RWPE2 (cell line): Measurements from ENCODE around the gene SLC37A1.

ENCODE experiments used
- ATAC-seq: fragments of 200-7000 bp; cut with Tn5 transposase; 3 replicates; pipeline ENCODE4 v1.9.1; 2021; ENCODE audit warnings: low read depth
- DNase-seq: peaks from one replicate; pipeline ENCODE4 v3.0.0-alpha.2; 2020; ENCODE audit warnings: low spot score
- H3K27ac ChIP-seq: fragments of 450-650 bp; 2 replicates; pipeline ENCODE4 v1.5.1; 2017; ENCODE audit warnings: mild to moderate bottlenecking; ENCODE audit not compliant: poor library complexity, severe bottlenecking
- H3K27me3 ChIP-seq: fragments of 250-450 bp; sonication (Bioruptor Pico); 2 replicates; pipeline ENCODE4 v1.5.1; 2021; ENCODE audit warnings: mild to moderate bottlenecking, moderate library complexity; ENCODE audit not compliant: insufficient read depth, poor library complexity, severe bottlenecking
- H3K36me3 ChIP-seq: fragments of 250-450 bp; sonication (Bioruptor Pico); 2 replicates; pipeline ENCODE4 v1.5.1; 2020; ENCODE audit warnings: low read depth, mild to moderate bottlenecking, moderate library complexity
- H3K4me1 ChIP-seq: fragments of 250-450 bp; sonication (Bioruptor Pico); 2 replicates; pipeline ENCODE4 v1.5.1; 2021; ENCODE audit warnings: mild to moderate bottlenecking, moderate library complexity; ENCODE audit not compliant: insufficient read depth, poor library complexity, severe bottlenecking
- H3K4me3 ChIP-seq: fragments of 250-450 bp; sonication (Bioruptor Pico); 2 replicates; pipeline ENCODE4 v1.5.1; 2021; ENCODE audit warnings: mild to moderate bottlenecking, moderate library complexity; ENCODE audit not compliant: severe bottlenecking
- H3K9me3 ChIP-seq: fragments of 250-450 bp; sonication (Bioruptor Pico); 2 replicates; pipeline ENCODE4 v1.5.1; 2021; ENCODE audit warnings: mild to moderate bottlenecking, moderate library complexity; ENCODE audit not compliant: severe bottlenecking
- TF ChIP-seq, protein P1 (sequence below): fragments of 450-650 bp; IDR thresholded peaks from one replicate; pipeline ENCODE4 v1.5.1; 2017; ENCODE audit warnings: mild to moderate bottlenecking, moderate library complexity; ENCODE audit not compliant: poor library complexity, severe bottlenecking

The SLC37A1 gene

DNA sequence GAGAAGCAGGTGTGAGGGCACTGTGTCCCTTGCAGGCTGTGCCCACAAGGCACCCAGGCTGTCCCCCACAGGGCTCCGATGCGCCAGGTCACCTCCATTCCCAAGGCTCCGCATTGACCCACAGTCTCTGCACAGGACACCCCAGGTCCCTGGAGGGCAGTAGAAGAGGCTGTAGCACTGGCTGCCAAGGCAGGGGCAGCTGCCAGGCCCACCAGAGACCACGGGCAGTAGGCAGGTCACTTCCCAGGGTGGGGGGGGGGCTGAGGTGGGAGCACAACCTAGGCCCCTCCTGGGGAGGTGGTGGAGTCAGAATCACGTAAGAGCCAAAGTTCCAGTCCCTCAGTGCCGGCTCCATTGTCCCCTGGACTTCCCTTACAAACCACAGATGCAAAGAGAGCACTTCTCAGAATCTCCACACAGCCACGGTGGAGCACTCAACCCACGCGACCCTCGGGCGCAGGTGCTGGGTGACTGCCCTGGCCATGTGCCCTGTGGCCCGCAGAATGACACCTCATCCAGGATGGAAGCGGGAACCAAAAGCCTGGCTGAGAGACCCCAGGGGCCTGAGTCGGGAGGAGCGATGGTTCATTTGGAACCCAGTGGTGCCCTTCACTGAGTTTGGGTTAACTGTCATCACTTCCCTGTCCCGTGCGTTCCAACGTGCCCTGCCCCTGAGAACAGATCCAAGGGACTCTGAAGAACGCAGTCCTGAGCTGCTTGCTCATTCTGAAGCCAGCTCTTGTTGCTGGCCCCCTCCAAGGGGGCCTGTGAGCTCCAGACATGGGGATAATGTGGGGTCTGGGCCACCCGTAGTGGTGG lies 70.0 kb downstream of the SLC37A1 start:
- DNase-seq (peak; percentile 37), ATAC-seq (no peak)
- Histone ChIP-seq H3K9me3 (no peaks in the 10 kb centered on the region), H3K27me3 (no peaks in the 10 kb centered on the region), H3K4me3 (no peak overlapping the region), H3K27ac (no peak overlapping the region), H3K4me1 (no peaks in the 10 kb centered on the region), H3K36me3 (no peaks in the 10 kb centered on the region)
- TF ChIP-seq, protein P1, sequence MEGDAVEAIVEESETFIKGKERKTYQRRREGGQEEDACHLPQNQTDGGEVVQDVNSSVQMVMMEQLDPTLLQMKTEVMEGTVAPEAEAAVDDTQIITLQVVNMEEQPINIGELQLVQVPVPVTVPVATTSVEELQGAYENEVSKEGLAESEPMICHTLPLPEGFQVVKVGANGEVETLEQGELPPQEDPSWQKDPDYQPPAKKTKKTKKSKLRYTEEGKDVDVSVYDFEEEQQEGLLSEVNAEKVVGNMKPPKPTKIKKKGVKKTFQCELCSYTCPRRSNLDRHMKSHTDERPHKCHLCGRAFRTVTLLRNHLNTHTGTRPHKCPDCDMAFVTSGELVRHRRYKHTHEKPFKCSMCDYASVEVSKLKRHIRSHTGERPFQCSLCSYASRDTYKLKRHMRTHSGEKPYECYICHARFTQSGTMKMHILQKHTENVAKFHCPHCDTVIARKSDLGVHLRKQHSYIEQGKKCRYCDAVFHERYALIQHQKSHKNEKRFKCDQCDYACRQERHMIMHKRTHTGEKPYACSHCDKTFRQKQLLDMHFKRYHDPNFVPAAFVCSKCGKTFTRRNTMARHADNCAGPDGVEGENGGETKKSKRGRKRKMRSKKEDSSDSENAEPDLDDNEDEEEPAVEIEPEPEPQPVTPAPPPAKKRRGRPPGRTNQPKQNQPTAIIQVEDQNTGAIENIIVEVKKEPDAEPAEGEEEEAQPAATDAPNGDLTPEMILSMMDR, result no peak

- Histone ChIP-seq H3K27me3 (no peaks in the 10 kb centered on the region), H3K4me1 (no peaks in the 10 kb centered on the region), H3K9me3 (no peaks in the 10 kb centered on the region), H3K4me3 (no peak overlapping the region), H3K27ac (no peak overlapping the region), H3K36me3 (no peaks in the 10 kb centered on the region)
- TF ChIP-seq, protein P1, result no peak
- no peak for ATAC-seq
- DNase-seq, result peak; percentile 42
These were observed 70.6 kb downstream of the SLC37A1 start for GRCh38 chr21:42584296-42584641.

- Histone ChIP-seq H3K27me3 (no peaks in the 10 kb centered on the region), H3K4me1 (no peaks in the 10 kb centered on the region), H3K9me3 (no peaks in the 10 kb centered on the region), H3K4me3 (no peak overlapping the region), H3K27ac (no peak overlapping the region), H3K36me3 (no peaks in the 10 kb centered on the region)
- DNase-seq, result no peak
- ATAC-seq, result no peak
- TF ChIP-seq, protein P1, result no peak
These were observed 72.2 kb downstream of the SLC37A1 start for GRCh38 chr21:42585881-42586280.

DNA sequence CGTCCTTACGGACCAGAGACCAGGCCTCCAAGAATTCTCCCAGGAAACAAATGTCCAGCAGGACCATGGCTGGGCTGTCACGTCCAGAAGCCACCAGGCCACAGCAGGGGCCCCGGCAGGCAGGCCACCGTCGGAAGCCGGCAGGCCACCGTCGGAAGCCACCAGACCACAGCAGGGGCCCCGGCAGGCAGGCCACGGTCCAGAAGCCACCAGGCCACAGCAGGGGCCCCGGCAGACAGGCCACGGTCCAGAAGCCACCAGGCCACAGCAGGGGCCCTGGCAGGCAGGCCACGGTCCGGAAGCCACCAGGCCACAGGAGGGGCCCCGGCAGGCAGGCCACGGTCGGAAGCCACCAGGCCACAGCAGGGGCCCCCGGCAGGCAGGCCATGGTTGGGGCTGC lies 72.8 kb downstream of the SLC37A1 start:
- no peak overlapping the region for H3K27ac ChIP-seq
- TF ChIP-seq, protein P1, result no peak
- H3K4me1 ChIP-seq, result no peaks in the 10 kb centered on the region
- H3K27me3 ChIP-seq, result no peaks in the 10 kb centered on the region
- no peak overlapping the region for H3K4me3 ChIP-seq
- H3K9me3 ChIP-seq, result no peaks in the 10 kb centered on the region
- ATAC-seq (no peak), DNase-seq (peak; percentile 15)
- no peaks in the 10 kb centered on the region for H3K36me3 ChIP-seq

GRCh38 chr21:42587036-42587435 lies 73.4 kb downstream of the SLC37A1 start:
- Histone ChIP-seq H3K27ac (no peak overlapping the region), H3K9me3 (no peaks in the 10 kb centered on the region), H3K4me3 (no peak overlapping the region), H3K4me1 (no peaks in the 10 kb centered on the region), H3K36me3 (no peaks in the 10 kb centered on the region), H3K27me3 (no peaks in the 10 kb centered on the region)
- DNase-seq, result peak; percentile 44
- TF ChIP-seq, protein P1, result no peak
- ATAC-seq, result no peak
